GM12864 (cell line): ENCODE results near the gene PIGP.
"Not testable (repeated sequence)": the region's sequence is repeated elsewhere in the genome, so short reads cannot be mapped to it uniquely, and the experiment has no call there.

Experiments used
- DNase-seq: peaks from one replicate; pipeline ENCODE4 v3.0.0-alpha.2; 2011; ENCODE audit warnings: low read depth
- H3K4me3 ChIP-seq: 2 replicates; pipeline ENCODE4 v1.5.1; 2011; ENCODE audit warnings: mild to moderate bottlenecking, low read depth, low read length, control low read depth
- TF ChIP-seq, protein P1 (sequence below): IDR thresholded peaks from 2 replicates; pipeline ENCODE4 v1.5.1; 2011; ENCODE audit warnings: low read depth, mild to moderate bottlenecking, moderate library complexity, low read length, control low read depth, inconsistent platforms; ENCODE audit errors: missing control alignments

Gene PIGP

GRCh38 chr21:37058261-37058660 lies 14.6 kb downstream of the PIGP start:
- TF ChIP-seq, protein P1, sequence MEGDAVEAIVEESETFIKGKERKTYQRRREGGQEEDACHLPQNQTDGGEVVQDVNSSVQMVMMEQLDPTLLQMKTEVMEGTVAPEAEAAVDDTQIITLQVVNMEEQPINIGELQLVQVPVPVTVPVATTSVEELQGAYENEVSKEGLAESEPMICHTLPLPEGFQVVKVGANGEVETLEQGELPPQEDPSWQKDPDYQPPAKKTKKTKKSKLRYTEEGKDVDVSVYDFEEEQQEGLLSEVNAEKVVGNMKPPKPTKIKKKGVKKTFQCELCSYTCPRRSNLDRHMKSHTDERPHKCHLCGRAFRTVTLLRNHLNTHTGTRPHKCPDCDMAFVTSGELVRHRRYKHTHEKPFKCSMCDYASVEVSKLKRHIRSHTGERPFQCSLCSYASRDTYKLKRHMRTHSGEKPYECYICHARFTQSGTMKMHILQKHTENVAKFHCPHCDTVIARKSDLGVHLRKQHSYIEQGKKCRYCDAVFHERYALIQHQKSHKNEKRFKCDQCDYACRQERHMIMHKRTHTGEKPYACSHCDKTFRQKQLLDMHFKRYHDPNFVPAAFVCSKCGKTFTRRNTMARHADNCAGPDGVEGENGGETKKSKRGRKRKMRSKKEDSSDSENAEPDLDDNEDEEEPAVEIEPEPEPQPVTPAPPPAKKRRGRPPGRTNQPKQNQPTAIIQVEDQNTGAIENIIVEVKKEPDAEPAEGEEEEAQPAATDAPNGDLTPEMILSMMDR = no peak
- no peak overlapping the region for H3K4me3 ChIP-seq
- DNase-seq = no peak

DNA sequence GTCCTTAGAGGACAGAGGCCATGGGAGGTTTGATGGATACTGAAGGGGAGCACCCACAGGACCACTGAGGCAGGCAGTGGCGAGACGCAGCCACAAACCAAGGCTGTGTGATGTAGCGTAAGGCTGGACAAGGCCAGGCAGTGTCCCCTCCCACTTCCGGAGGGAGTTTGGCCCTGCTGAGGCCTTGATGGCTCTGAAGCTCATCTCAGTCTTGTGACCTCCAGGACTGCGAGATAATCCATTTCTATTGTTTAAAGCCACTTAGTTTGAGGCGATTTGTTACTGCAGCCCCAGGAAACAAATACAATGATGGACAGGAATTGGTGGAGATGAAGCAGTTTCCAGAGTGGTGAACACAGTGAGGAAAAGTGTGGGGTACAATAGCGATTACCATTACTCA lies 15.3 kb downstream of the PIGP start:
- no peak for DNase-seq
- TF ChIP-seq, protein P1 = no peak
- no peak overlapping the region for H3K4me3 ChIP-seq

- TF ChIP-seq, protein P1 = no peak
- no peak overlapping the region for H3K4me3 ChIP-seq
- no peak for DNase-seq
These were observed 17.5 kb downstream of the PIGP start for GRCh38 chr21:37055271-37055855.

GRCh38 chr21:37049741-37050140 lies 23.1 kb downstream of the PIGP start:
- not testable (repeated sequence) for H3K4me3 ChIP-seq, DNase-seq

- no peak for DNase-seq
- no peak overlapping the region for H3K4me3 ChIP-seq
- TF ChIP-seq, protein P1 = no peak
These were observed 25.8 kb downstream of the PIGP start for GRCh38 chr21:37047079-37047478.

DNA sequence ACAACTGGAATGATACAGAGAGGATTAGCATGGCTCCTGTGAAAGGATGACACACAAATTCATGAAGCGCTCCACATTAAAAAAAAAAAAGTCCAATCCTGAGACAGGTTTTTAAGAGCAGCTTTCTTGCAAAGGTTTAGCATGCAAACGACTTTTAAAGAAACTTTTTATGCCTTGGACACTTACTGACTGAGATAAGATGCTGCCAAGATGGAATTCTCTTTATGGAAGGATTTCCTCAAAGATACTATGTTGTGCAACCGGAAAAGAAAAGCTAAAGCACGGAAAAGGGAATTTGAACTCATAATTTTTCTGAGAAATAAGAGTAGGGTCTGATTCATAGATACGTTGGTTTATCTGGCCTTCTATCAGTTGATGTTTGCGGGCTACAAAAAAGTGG lies 27.3 kb downstream of the PIGP start:
- no peak for DNase-seq
- TF ChIP-seq, protein P1 = no peak
- H3K4me3 ChIP-seq = no peak overlapping the region

DNA sequence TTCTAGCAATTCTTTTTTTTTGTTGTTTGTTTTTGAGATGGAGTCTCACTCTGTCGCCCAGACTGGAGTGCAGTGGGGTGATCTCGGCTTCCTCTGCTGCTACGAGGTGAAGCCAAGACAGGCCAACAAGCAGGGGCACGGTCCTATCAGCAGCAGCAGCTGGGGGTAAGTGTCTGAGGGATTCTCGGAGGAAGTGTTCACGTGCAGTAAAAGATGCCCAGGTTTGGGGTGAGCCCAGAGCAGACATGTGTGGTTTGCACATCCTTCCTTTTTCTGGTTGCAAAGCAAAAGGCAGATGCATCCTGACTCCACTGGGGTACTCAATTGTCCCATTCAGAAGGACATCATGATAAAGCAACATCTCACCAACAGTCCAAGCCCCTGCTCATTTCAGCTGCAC lies 27.7 kb downstream of the PIGP start:
- H3K4me3 ChIP-seq = no peak overlapping the region
- DNase-seq = no peak
- TF ChIP-seq, protein P1 = no peak
